Neural cell (in vitro differentiated cells): Measurements from ENCODE around the gene GLT1D1. TPM values are rescaled to one million over a fixed set of nuclear protein-coding genes. Genes with fewer than 3 reads are reported as not detected.

Source experiments
- H2AFZ ChIP-seq: fragments of 200-600, 300-800 bp; sonication (generic), shearing (Covaris generic); 2 replicates; pipeline ENCODE4 v1.6.0; 2014; ENCODE audit warnings: low read depth, mild to moderate bottlenecking, antibody characterized with exemption, low read length, moderate library complexity
- H3F3A ChIP-seq: fragments of 200-600 bp; shearing (Covaris generic); 2 replicates; pipeline ENCODE4 v1.6.1; 2016; ENCODE audit warnings: mild to moderate bottlenecking, moderate library complexity, mixed read lengths, antibody characterized with exemption, low read length; ENCODE audit not compliant: insufficient read depth, poor library complexity, severe bottlenecking
- H3K27ac ChIP-seq: fragments of 200-600, 300-800 bp; sonication (generic), shearing (Covaris generic); 2 replicates; pipeline ENCODE4 v1.5.1; 2014; ENCODE audit warnings: mild to moderate bottlenecking, low read length, moderate library complexity
- H3K27me3 ChIP-seq: fragments of 300-800, 200-600 bp; sonication (generic), shearing (Covaris generic); 2 replicates; pipeline ENCODE4 v1.6.0; 2014; ENCODE audit warnings: mild to moderate bottlenecking, low read depth, low read length, moderate library complexity; ENCODE audit not compliant: insufficient read depth
- H3K36me3 ChIP-seq: fragments of 300-800, 200-600 bp; sonication (generic), shearing (Covaris generic); 2 replicates; pipeline ENCODE4 v1.5.1; 2014; ENCODE audit warnings: mild to moderate bottlenecking, antibody characterized with exemption, low read length, moderate library complexity; ENCODE audit not compliant: insufficient read depth
- H3K4me2 ChIP-seq: fragments of 300-800, 200-600 bp; sonication (generic), shearing (Covaris generic); 2 replicates; pipeline ENCODE4 v1.6.0; 2014; ENCODE audit warnings: mild to moderate bottlenecking, low read length
- H3K4me3 ChIP-seq: fragments of 300-800, 200-600 bp; sonication (generic), shearing (Covaris generic); 2 replicates; pipeline ENCODE4 v1.5.1; 2014; ENCODE audit warnings: mild to moderate bottlenecking, low read length, moderate library complexity
- H3K79me2 ChIP-seq: fragments of 200-600 bp; shearing (Covaris generic); replicated peaks from 2 replicates; pipeline ENCODE4 v1.6.0; 2014; ENCODE audit warnings: mild to moderate bottlenecking, low read length, moderate library complexity; ENCODE audit not compliant: insufficient read depth
- H3K9ac ChIP-seq: fragments of 300-800, 200-600 bp; sonication (generic), shearing (Covaris generic); 2 replicates; pipeline ENCODE4 v1.6.1; 2016; ENCODE audit warnings: mild to moderate bottlenecking, low read length, mixed read lengths
- H3K9me2 ChIP-seq: fragments of 200-600 bp; shearing (Covaris generic); 2 replicates; pipeline ENCODE4 v1.6.1; 2016; ENCODE audit warnings: mild to moderate bottlenecking, low read length, mixed read lengths; ENCODE audit not compliant: insufficient read depth
- H3K9me3 ChIP-seq: fragments of 200-600, 300-800 bp; sonication (generic), shearing (Covaris generic); 2 replicates; pipeline ENCODE4 v1.6.1; 2016; ENCODE audit warnings: mild to moderate bottlenecking, mixed run types, low read length, moderate library complexity, mixed read lengths
- H4K20me1 ChIP-seq: fragments of 200-600 bp; shearing (Covaris generic); 2 replicates; pipeline ENCODE4 v1.6.1; 2016; ENCODE audit warnings: mild to moderate bottlenecking, mixed run types; ENCODE audit not compliant: insufficient read depth
- CTCF ChIP-seq: fragments of 450-650 bp; IDR thresholded peaks from 2 replicates; pipeline ENCODE4 v1.5.1; 2014; ENCODE audit warnings: antibody characterized with exemption, mild to moderate bottlenecking, moderate library complexity; ENCODE audit not compliant: poor library complexity, severe bottlenecking
- EP300 ChIP-seq: fragments of 450-650 bp; conservative IDR thresholded peaks from 2 replicates; pipeline ENCODE4 v1.6.1; 2014; ENCODE audit warnings: antibody characterized with exemption, mild to moderate bottlenecking, moderate library complexity; ENCODE audit not compliant: poor library complexity, severe bottlenecking
- EZH2 ChIP-seq: fragments of 200-600, 300-800 bp; shearing (Covaris generic), sonication (generic); IDR thresholded peaks from 2 replicates; pipeline ENCODE4 v1.6.1; 2014; ENCODE audit warnings: antibody characterized with exemption, low read length, borderline replicate concordance, mild to moderate bottlenecking; ENCODE audit not compliant: insufficient read depth, poor library complexity, severe bottlenecking
- MXI1 ChIP-seq: fragments of 450-650 bp; conservative IDR thresholded peaks from 2 replicates; pipeline ENCODE4 v1.6.1; 2014; ENCODE audit warnings: antibody characterized with exemption, mild to moderate bottlenecking; ENCODE audit not compliant: poor library complexity, severe bottlenecking
- POLR2AphosphoS5 ChIP-seq: IDR thresholded peaks from 2 replicates; pipeline ENCODE4 v1.6.1; 2012
- REST ChIP-seq: IDR thresholded peaks from 2 replicates; pipeline ENCODE4 v1.6.1; 2012; ENCODE audit warnings: borderline replicate concordance
- SMC3 ChIP-seq: fragments of 450-650 bp; conservative IDR thresholded peaks from 2 replicates; pipeline ENCODE4 v1.6.1; 2014; ENCODE audit warnings: antibody characterized with exemption, mild to moderate bottlenecking, moderate library complexity; ENCODE audit not compliant: poor library complexity
- TAF1 ChIP-seq: IDR thresholded peaks from 2 replicates; pipeline ENCODE4 v1.6.1; 2012; ENCODE audit warnings: low read depth
- polyA plus RNA-seq: library from polyadenylated mRNA; depleted of rRNA; stranded (reverse); fragments of >200 nt; gene quantifications from 2 replicates; pipeline ENCODE4 v1.2.3, GENCODE V29; 2014

GLT1D1 gene
- polyA plus RNA-seq, 1 donor from 2014 or later = 3.9 TPM

- TF ChIP-seq CTCF (no peak), TAF1 (no peak), EZH2 (no peak), EP300 (no peak), SMC3 (no peak), POLR2AphosphoS5 (no peak)
- no peaks in the 10 kb centered on the region for H4K20me1 ChIP-seq
- H3F3A ChIP-seq = peaks cover 10% of the 10 kb centered on the region
- no peaks in the 10 kb centered on the region for H3K27me3 ChIP-seq
- no peak overlapping the region for H3K9ac ChIP-seq
- H3K79me2 ChIP-seq = peaks cover 39% of the 10 kb centered on the region
- H3K9me2 ChIP-seq = no peaks in the 10 kb centered on the region
- no peak overlapping the region for H2AFZ ChIP-seq
- no peak overlapping the region for H3K27ac ChIP-seq
- H3K4me3 ChIP-seq = no peak overlapping the region
- H3K9me3 ChIP-seq = no peaks in the 10 kb centered on the region
- H3K4me2 ChIP-seq = no peak overlapping the region
- H3K36me3 ChIP-seq = no peaks in the 10 kb centered on the region
Observed at GRCh38 chr12:128813392-128813791, 39.9 kb upstream of the GLT1D1 start.

DNA sequence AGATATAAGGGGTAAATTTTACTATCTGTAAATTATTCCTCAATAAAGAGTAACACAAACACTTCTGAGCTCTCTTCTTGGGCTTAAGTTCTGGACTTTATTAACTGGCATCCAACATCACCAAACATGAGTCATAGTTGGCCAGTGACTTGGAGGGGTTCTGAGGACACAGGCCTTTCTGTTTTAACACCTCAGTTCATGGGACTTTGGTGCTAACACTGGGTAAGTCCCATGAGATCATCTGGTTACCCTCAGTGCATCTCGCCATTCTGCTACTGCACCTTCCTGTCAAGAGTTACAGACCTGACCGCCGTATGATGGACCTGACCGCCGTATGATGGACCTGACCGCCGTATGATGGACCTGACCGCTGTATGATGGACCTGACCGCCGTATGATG, 39.4 kb upstream of the GLT1D1 start:
- no peaks in the 10 kb centered on the region for H3K36me3 ChIP-seq
- no peak overlapping the region for H2AFZ ChIP-seq
- H3K9me3 ChIP-seq = no peaks in the 10 kb centered on the region
- peaks cover 43% of the 10 kb centered on the region for H3K79me2 ChIP-seq
- H3K4me3 ChIP-seq = no peak overlapping the region
- H3K27ac ChIP-seq = no peak overlapping the region
- no peaks in the 10 kb centered on the region for H3K27me3 ChIP-seq
- no peaks in the 10 kb centered on the region for H4K20me1 ChIP-seq
- H3K9me2 ChIP-seq = no peaks in the 10 kb centered on the region
- H3K4me2 ChIP-seq = no peak overlapping the region
- TF ChIP-seq MXI1 (no peak), REST (no peak)
- no peak overlapping the region for H3K9ac ChIP-seq
- peaks cover 10% of the 10 kb centered on the region for H3F3A ChIP-seq
